Thyroid gland (tissue), 4 donors: Measurements from ENCODE around the gene TCHP.

Experiments used
- POLR2A ChIP-seq, 2 donors: fragments of 450-650 bp; IDR thresholded peaks; one replicate each; pipeline ENCODE4 v1.6.1; 2017; ENCODE audit warnings: antibody characterized with exemption in 2 of 2, mild to moderate bottlenecking in 2 of 2, moderate library complexity in 1 of 2
- TF ChIP-seq, protein P1 (sequence below), 6 experiments: fragments of 200-600 bp in 3 of 6; fragments of 450-650 bp in 3 of 6; sonication (generic) in 3 of 6; IDR thresholded peaks; one replicate each; pipeline ENCODE4 v1.5.1; 2016 to 2019; ENCODE audit warnings: antibody characterized with exemption in 6 of 6, mild to moderate bottlenecking in 2 of 6, inconsistent platforms in 1 of 6, moderate library complexity in 1 of 6

GRCh38 chr12:109946913-109947312 is 46.8 kb downstream of the TCHP start:
- TF ChIP-seq, protein P1, sequence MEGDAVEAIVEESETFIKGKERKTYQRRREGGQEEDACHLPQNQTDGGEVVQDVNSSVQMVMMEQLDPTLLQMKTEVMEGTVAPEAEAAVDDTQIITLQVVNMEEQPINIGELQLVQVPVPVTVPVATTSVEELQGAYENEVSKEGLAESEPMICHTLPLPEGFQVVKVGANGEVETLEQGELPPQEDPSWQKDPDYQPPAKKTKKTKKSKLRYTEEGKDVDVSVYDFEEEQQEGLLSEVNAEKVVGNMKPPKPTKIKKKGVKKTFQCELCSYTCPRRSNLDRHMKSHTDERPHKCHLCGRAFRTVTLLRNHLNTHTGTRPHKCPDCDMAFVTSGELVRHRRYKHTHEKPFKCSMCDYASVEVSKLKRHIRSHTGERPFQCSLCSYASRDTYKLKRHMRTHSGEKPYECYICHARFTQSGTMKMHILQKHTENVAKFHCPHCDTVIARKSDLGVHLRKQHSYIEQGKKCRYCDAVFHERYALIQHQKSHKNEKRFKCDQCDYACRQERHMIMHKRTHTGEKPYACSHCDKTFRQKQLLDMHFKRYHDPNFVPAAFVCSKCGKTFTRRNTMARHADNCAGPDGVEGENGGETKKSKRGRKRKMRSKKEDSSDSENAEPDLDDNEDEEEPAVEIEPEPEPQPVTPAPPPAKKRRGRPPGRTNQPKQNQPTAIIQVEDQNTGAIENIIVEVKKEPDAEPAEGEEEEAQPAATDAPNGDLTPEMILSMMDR (IDR thresholded peaks at IDR 0.05), result no peak
- TF ChIP-seq POLR2A (IDR thresholded peaks at IDR 0.05), result no peak
